SK-N-SH (cell line): Measurements from ENCODE around the gene PRPF4. TPM values are rescaled to one million over a fixed set of nuclear protein-coding genes. Genes with fewer than 3 reads are reported as not detected.

Experiments
- CTCF ChIA-PET: fragments of 300-600, 350-600 bp; formaldehyde crosslinking; extraction: SDS; loops from one replicate; lab custom pipeline; 2021; lab: Yijun Ruan, JAX
- POLR2A ChIA-PET: fragments of 350-600 bp; sonication (Branson Sonifier 250); formaldehyde crosslinking; extraction: SDS; loops from one replicate; lab custom pipeline; 2020; ENCODE audit warnings: antibody characterized with exemption, inconsistent platforms; lab: Yijun Ruan, JAX
- DNase-seq: peaks from one replicate; pipeline ENCODE4 v3.0.0; 2012
- H2AFZ ChIP-seq: fragments of 200-600 bp; sonication (generic); 2 replicates; pipeline ENCODE4 v1.8.1; 2016; ENCODE audit warnings: antibody characterized with exemption, mild to moderate bottlenecking, low read depth
- H3F3A ChIP-seq: fragments of 200-600 bp; sonication (generic); replicated peaks from 2 replicates; pipeline ENCODE3; 2016; ENCODE audit warnings: antibody characterized with exemption, mild to moderate bottlenecking; ENCODE audit not compliant: insufficient read depth
- H3K27ac ChIP-seq, 2 experiments: fragments of 200-500 bp in 1 of 2; fragments of 200-600 bp in 1 of 2; sonication (Bioruptor generic) in 1 of 2; sonication (generic), shearing (Covaris generic) in 1 of 2; 2 replicates each; pipeline versions ENCODE4 v1.5.1 to v1.6.1; 2014 to 2016; ENCODE audit warnings: low read depth in 2 of 2, inconsistent platforms in 1 of 2, low read length in 1 of 2, mild to moderate bottlenecking in 1 of 2, mixed read lengths in 1 of 2
- H3K27me3 ChIP-seq: fragments of 200-600 bp; sonication (generic), shearing (Covaris generic); 2 replicates; pipeline ENCODE4 v1.6.1; 2016; ENCODE audit warnings: mixed run types; ENCODE audit not compliant: insufficient read depth
- H3K36me3 ChIP-seq, 2 experiments: fragments of 200-500 bp in 1 of 2; fragments of 200-600 bp in 1 of 2; sonication (Bioruptor generic) in 1 of 2; sonication (generic) in 1 of 2; replicated peaks in 1 of 2; 2 replicates each; pipeline versions ENCODE3 to v1.5.1; 2014 to 2016; ENCODE audit warnings: low read length in 1 of 2, mild to moderate bottlenecking in 1 of 2; ENCODE audit not compliant: insufficient read depth in 2 of 2, control insufficient read depth in 1 of 2
- H3K4me1 ChIP-seq, 2 experiments: fragments of 200-500 bp in 1 of 2; fragments of 200-600 bp in 1 of 2; sonication (Bioruptor generic) in 1 of 2; sonication (generic), shearing (Covaris generic) in 1 of 2; 2 replicates each; pipeline versions ENCODE4 v1.5.1 to v1.6.1; 2014 to 2016; ENCODE audit warnings: low read depth in 1 of 2, low read length in 1 of 2, mixed run types in 1 of 2; ENCODE audit not compliant: insufficient read depth in 2 of 2, control insufficient read depth in 1 of 2
- H3K4me2 ChIP-seq: fragments of 200-600 bp; sonication (generic), shearing (Covaris generic); 2 replicates; pipeline ENCODE4 v1.6.1; 2017; ENCODE audit warnings: mixed run types
- H3K4me3 ChIP-seq, 2 experiments: fragments of 200-500 bp in 1 of 2; fragments of 200-600 bp in 1 of 2; sonication (Bioruptor generic) in 1 of 2; sonication (generic), shearing (Covaris generic) in 1 of 2; 2 replicates each; pipeline versions ENCODE4 v1.5.1 to v1.8.1; 2014 to 2016; ENCODE audit warnings: low read depth in 2 of 2, inconsistent platforms in 1 of 2, low read length in 1 of 2, mild to moderate bottlenecking in 1 of 2, mixed read lengths in 1 of 2, moderate library complexity in 1 of 2
- H3K79me2 ChIP-seq: fragments of 200-600 bp; sonication (generic); 2 replicates; pipeline ENCODE4 v1.8.1; 2017; ENCODE audit warnings: mild to moderate bottlenecking; ENCODE audit not compliant: insufficient read depth
- H3K9ac ChIP-seq: fragments of 200-600 bp; sonication (generic); 2 replicates; pipeline ENCODE4 v1.6.1; 2017; ENCODE audit warnings: mixed run types
- H3K9me2 ChIP-seq: fragments of 200-600 bp; sonication (generic); 2 replicates; pipeline ENCODE4 v1.6.1; 2017; ENCODE audit warnings: mixed run types
- H3K9me3 ChIP-seq: fragments of 200-600 bp; sonication (generic); 2 replicates; pipeline ENCODE4 v1.6.1; 2017; ENCODE audit warnings: mixed run types, mild to moderate bottlenecking, moderate library complexity
- H4K20me1 ChIP-seq: fragments of 200-600 bp; sonication (generic); 2 replicates; pipeline ENCODE4 v1.6.1; 2017; ENCODE audit warnings: mild to moderate bottlenecking, mixed run types; ENCODE audit not compliant: insufficient read depth
- EP300 ChIP-seq, 2 experiments: IDR thresholded peaks; 2 replicates each; pipeline versions ENCODE4 v1.4.0 to v1.6.1; 2012; ENCODE audit warnings: borderline replicate concordance in 1 of 2, low read depth in 1 of 2, low read length in 1 of 2
- FOXJ3 ChIP-seq: sonication (generic); formaldehyde crosslinking; IDR thresholded peaks from 2 replicates; pipeline ENCODE4 v1.5.1; 2020; ENCODE audit warnings: mild to moderate bottlenecking, missing genetic modification reagents
- TEAD4 ChIP-seq: IDR thresholded peaks from 2 replicates; pipeline ENCODE4 v1.4.0; 2012; ENCODE audit warnings: mild to moderate bottlenecking, borderline replicate concordance; ENCODE audit not compliant: insufficient read depth
- WGBS: methylation state at CpG from one replicate; pipeline ENCODE4 v1.1.6; 2017; ENCODE audit warnings: low lambda C conversion rate; 5-methylcytosine and 5-hydroxymethylcytosine counted together
- polyA plus RNA-seq, 3 experiments: library from polyadenylated mRNA; depleted of rRNA; stranded (reverse); fragments of >200 nt; gene quantifications; 2 replicates each; pipeline ENCODE4 v1.2.3, GENCODE V29; 2012
- TF ChIP-seq, protein P1 (sequence below): IDR thresholded peaks from 2 replicates; pipeline ENCODE4 v1.6.1; 2012; ENCODE audit warnings: mild to moderate bottlenecking, low read depth, low read length, moderate library complexity
- TF ChIP-seq, protein P2 (sequence below): IDR thresholded peaks from 2 replicates; pipeline ENCODE4 v1.4.0; 2012; ENCODE audit warnings: low read depth
- TF ChIP-seq, protein P3 (sequence below): IDR thresholded peaks from 2 replicates; pipeline ENCODE4; 2012
- TF ChIP-seq, protein P4 (sequence below): fragments of 150-350 bp; IDR thresholded peaks from 2 replicates; pipeline ENCODE4 v1.6.1; 2017; ENCODE audit warnings: antibody characterized with exemption, low read length, low read depth, borderline replicate concordance
- TF ChIP-seq, protein P5 (sequence below): fragments of 200-600 bp; sonication (generic); IDR thresholded peaks from 2 replicates; pipeline ENCODE4 v1.6.1; 2017; ENCODE audit warnings: antibody characterized with exemption, mild to moderate bottlenecking, moderate library complexity

PRPF4 gene
- polyA plus RNA-seq, 1 of the 3 experiments (the other 2 are of a cell fraction) = 23.2 TPM

DNA sequence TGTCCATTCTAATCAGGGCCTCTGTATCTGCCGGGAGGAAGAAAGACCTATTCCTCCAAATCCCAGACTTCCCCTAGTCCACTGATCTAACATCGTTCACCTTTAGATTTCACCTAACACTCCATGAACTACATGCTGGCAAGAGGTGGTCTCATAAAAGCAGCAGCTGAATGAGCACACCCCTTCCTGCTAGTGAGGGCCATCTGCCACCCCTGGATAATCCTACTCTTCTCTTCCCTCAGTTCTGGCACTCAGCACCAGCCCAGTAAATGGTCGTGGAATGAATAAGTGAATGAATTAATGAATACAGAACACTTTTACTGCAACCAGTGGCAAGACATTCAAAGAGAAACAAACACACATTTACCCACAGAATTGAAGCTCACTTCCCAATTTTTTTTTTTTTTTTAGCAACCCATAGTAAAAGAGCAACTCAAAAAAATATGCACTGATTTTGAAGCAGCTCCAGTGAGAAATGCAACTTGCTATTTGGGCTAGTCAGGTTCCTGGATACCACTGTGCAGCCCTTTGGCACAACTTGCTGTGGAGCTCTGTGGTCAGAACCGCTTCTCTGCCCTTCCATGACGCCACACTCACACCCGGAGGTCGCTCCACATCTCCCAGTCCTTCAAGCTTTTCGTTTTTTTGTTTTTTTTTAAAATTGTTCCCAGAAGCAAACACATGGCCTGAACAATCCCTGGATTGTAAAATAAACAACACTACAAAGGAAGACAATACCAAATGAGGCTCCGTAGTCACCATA is 21.5 kb downstream of the PRPF4 start:
- no peak for DNase-seq
- Histone ChIP-seq H4K20me1 (no peaks in the 10 kb centered on the region), H3K36me3 (peaks cover 10 to 15% of the 10 kb centered on the region in 2 experiments), H3K27ac (no peak overlapping the region), H3F3A (peaks cover 15% of the 10 kb centered on the region), H3K27me3 (no peaks in the 10 kb centered on the region), H3K9ac (no peak overlapping the region), H3K9me2 (no peaks in the 10 kb centered on the region), H3K4me1 (no peaks in the 10 kb centered on the region), H3K79me2 (no peaks in the 10 kb centered on the region), H2AFZ (no peak overlapping the region), H3K9me3 (no peaks in the 10 kb centered on the region), H3K4me2 (no peak overlapping the region), H3K4me3 (no peak overlapping the region)
- ChIA-PET POLR2A (interaction anchor here (0.5 to 1.2 kb wide), 5 partner anchors 21 to 1427 kb away, joined by 3 to 5 read pairs (median 3); partner anchors contain the start of genes CDC26 and PRPF4), CTCF (interaction anchor here (1.0 to 3.8 kb wide), 6 partner anchors 9 to 294 kb away, joined by 3 to 14 read pairs (median 3); partner anchors contain the start of genes ALAD and CDC26)
- WGBS = 73% methylated on average over 9 of the region's 9 CpGs
- TF ChIP-seq, protein P1, sequence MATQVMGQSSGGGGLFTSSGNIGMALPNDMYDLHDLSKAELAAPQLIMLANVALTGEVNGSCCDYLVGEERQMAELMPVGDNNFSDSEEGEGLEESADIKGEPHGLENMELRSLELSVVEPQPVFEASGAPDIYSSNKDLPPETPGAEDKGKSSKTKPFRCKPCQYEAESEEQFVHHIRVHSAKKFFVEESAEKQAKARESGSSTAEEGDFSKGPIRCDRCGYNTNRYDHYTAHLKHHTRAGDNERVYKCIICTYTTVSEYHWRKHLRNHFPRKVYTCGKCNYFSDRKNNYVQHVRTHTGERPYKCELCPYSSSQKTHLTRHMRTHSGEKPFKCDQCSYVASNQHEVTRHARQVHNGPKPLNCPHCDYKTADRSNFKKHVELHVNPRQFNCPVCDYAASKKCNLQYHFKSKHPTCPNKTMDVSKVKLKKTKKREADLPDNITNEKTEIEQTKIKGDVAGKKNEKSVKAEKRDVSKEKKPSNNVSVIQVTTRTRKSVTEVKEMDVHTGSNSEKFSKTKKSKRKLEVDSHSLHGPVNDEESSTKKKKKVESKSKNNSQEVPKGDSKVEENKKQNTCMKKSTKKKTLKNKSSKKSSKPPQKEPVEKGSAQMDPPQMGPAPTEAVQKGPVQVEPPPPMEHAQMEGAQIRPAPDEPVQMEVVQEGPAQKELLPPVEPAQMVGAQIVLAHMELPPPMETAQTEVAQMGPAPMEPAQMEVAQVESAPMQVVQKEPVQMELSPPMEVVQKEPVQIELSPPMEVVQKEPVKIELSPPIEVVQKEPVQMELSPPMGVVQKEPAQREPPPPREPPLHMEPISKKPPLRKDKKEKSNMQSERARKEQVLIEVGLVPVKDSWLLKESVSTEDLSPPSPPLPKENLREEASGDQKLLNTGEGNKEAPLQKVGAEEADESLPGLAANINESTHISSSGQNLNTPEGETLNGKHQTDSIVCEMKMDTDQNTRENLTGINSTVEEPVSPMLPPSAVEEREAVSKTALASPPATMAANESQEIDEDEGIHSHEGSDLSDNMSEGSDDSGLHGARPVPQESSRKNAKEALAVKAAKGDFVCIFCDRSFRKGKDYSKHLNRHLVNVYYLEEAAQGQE = no peak
- TF ChIP-seq, protein P2, sequence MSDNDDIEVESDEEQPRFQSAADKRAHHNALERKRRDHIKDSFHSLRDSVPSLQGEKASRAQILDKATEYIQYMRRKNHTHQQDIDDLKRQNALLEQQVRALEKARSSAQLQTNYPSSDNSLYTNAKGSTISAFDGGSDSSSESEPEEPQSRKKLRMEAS = no peak
- no peak for TF ChIP-seq EP300 (IDR thresholded peaks at IDR 0.05; ENCODE audit: borderline replicate concordance in 1 of 2, low read depth in 1 of 2, low read length in 1 of 2)
- TF ChIP-seq, protein P3, sequence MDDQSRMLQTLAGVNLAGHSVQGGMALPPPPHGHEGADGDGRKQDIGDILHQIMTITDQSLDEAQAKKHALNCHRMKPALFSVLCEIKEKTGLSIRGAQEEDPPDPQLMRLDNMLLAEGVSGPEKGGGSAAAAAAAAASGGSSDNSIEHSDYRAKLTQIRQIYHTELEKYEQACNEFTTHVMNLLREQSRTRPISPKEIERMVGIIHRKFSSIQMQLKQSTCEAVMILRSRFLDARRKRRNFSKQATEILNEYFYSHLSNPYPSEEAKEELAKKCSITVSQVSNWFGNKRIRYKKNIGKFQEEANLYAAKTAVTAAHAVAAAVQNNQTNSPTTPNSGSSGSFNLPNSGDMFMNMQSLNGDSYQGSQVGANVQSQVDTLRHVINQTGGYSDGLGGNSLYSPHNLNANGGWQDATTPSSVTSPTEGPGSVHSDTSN = no peak
- no peak for TF ChIP-seq FOXJ3 (CRISPR knock-in tag)
- TF ChIP-seq, protein P4, sequence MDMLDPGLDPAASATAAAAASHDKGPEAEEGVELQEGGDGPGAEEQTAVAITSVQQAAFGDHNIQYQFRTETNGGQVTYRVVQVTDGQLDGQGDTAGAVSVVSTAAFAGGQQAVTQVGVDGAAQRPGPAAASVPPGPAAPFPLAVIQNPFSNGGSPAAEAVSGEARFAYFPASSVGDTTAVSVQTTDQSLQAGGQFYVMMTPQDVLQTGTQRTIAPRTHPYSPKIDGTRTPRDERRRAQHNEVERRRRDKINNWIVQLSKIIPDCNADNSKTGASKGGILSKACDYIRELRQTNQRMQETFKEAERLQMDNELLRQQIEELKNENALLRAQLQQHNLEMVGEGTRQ = no peak

DNA sequence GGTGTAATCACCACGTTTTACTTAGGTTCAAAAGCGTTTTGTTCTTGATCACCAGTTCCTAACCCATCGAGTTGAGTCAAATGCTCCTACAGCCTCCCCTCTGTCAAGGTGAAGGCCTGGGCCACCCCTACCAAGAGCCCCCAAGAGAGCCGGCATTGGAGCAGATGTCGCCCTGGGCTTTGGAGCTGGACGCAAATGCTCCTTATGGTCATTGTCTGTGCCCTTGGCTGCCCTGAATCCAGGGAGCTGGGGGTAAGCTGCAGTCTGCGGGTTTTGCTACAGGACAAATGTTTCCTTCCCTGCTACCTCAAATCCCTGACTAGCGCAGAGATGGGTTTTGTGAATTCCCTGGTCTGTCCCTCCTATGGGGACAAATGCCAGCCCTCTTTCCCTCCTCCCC is 22.9 kb downstream of the PRPF4 start:
- Histone ChIP-seq H3K9me3 (no peaks in the 10 kb centered on the region), H3K27ac (no peak overlapping the region), H3F3A (peaks cover 6% of the 10 kb centered on the region), H3K9ac (no peak overlapping the region), H4K20me1 (no peaks in the 10 kb centered on the region), H3K4me1 (no peaks in the 10 kb centered on the region), H3K27me3 (no peaks in the 10 kb centered on the region), H3K9me2 (no peaks in the 10 kb centered on the region), H2AFZ (no peak overlapping the region), H3K4me3 (no peak overlapping the region), H3K79me2 (no peaks in the 10 kb centered on the region), H3K36me3 (peaks cover 0 to 4% of the 10 kb centered on the region in 2 experiments), H3K4me2 (no peak overlapping the region)
- 69% methylated on average over 6 of the region's 8 CpGs for WGBS
- CTCF ChIA-PET = interaction anchor here (1.2 to 2.1 kb wide), 2 partner anchors 24 to 68 kb away, joined by 3 to 7 read pairs; no protein-coding TSS in a partner anchor
- TF ChIP-seq, protein P3 = no peak
- no peak for TF ChIP-seq TEAD4
- TF ChIP-seq, protein P5, sequence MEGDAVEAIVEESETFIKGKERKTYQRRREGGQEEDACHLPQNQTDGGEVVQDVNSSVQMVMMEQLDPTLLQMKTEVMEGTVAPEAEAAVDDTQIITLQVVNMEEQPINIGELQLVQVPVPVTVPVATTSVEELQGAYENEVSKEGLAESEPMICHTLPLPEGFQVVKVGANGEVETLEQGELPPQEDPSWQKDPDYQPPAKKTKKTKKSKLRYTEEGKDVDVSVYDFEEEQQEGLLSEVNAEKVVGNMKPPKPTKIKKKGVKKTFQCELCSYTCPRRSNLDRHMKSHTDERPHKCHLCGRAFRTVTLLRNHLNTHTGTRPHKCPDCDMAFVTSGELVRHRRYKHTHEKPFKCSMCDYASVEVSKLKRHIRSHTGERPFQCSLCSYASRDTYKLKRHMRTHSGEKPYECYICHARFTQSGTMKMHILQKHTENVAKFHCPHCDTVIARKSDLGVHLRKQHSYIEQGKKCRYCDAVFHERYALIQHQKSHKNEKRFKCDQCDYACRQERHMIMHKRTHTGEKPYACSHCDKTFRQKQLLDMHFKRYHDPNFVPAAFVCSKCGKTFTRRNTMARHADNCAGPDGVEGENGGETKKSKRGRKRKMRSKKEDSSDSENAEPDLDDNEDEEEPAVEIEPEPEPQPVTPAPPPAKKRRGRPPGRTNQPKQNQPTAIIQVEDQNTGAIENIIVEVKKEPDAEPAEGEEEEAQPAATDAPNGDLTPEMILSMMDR = no peak
- TF ChIP-seq, protein P1 = no peak
- POLR2A ChIA-PET = no interaction called here
- no peak for DNase-seq
